Neural cell (in vitro differentiated cells): Measurements from ENCODE around the gene AOX1. TPM values are rescaled to one million over a fixed set of nuclear protein-coding genes. Genes with fewer than 3 reads are reported as not detected.

Experiments
- H2AFZ ChIP-seq: fragments of 200-600, 300-800 bp; sonication (generic), shearing (Covaris generic); 2 replicates; pipeline ENCODE4 v1.6.0; 2014; ENCODE audit warnings: low read depth, mild to moderate bottlenecking, antibody characterized with exemption, low read length, moderate library complexity
- H3F3A ChIP-seq: fragments of 200-600 bp; shearing (Covaris generic); 2 replicates; pipeline ENCODE4 v1.6.1; 2016; ENCODE audit warnings: mild to moderate bottlenecking, moderate library complexity, mixed read lengths, antibody characterized with exemption, low read length; ENCODE audit not compliant: insufficient read depth, poor library complexity, severe bottlenecking
- H3K27ac ChIP-seq: fragments of 200-600, 300-800 bp; sonication (generic), shearing (Covaris generic); 2 replicates; pipeline ENCODE4 v1.5.1; 2014; ENCODE audit warnings: mild to moderate bottlenecking, low read length, moderate library complexity
- H3K27me3 ChIP-seq: fragments of 300-800, 200-600 bp; sonication (generic), shearing (Covaris generic); 2 replicates; pipeline ENCODE4 v1.6.0; 2014; ENCODE audit warnings: mild to moderate bottlenecking, low read depth, low read length, moderate library complexity; ENCODE audit not compliant: insufficient read depth
- H3K36me3 ChIP-seq: fragments of 300-800, 200-600 bp; sonication (generic), shearing (Covaris generic); 2 replicates; pipeline ENCODE4 v1.5.1; 2014; ENCODE audit warnings: mild to moderate bottlenecking, antibody characterized with exemption, low read length, moderate library complexity; ENCODE audit not compliant: insufficient read depth
- H3K4me2 ChIP-seq: fragments of 300-800, 200-600 bp; sonication (generic), shearing (Covaris generic); 2 replicates; pipeline ENCODE4 v1.6.0; 2014; ENCODE audit warnings: mild to moderate bottlenecking, low read length
- H3K4me3 ChIP-seq: fragments of 300-800, 200-600 bp; sonication (generic), shearing (Covaris generic); 2 replicates; pipeline ENCODE4 v1.5.1; 2014; ENCODE audit warnings: mild to moderate bottlenecking, low read length, moderate library complexity
- H3K79me2 ChIP-seq: fragments of 200-600 bp; shearing (Covaris generic); replicated peaks from 2 replicates; pipeline ENCODE4 v1.6.0; 2014; ENCODE audit warnings: mild to moderate bottlenecking, low read length, moderate library complexity; ENCODE audit not compliant: insufficient read depth
- H3K9ac ChIP-seq: fragments of 300-800, 200-600 bp; sonication (generic), shearing (Covaris generic); 2 replicates; pipeline ENCODE4 v1.6.1; 2016; ENCODE audit warnings: mild to moderate bottlenecking, low read length, mixed read lengths
- H3K9me2 ChIP-seq: fragments of 200-600 bp; shearing (Covaris generic); 2 replicates; pipeline ENCODE4 v1.6.1; 2016; ENCODE audit warnings: mild to moderate bottlenecking, low read length, mixed read lengths; ENCODE audit not compliant: insufficient read depth
- H3K9me3 ChIP-seq: fragments of 200-600, 300-800 bp; sonication (generic), shearing (Covaris generic); 2 replicates; pipeline ENCODE4 v1.6.1; 2016; ENCODE audit warnings: mild to moderate bottlenecking, mixed run types, low read length, moderate library complexity, mixed read lengths
- H4K20me1 ChIP-seq: fragments of 200-600 bp; shearing (Covaris generic); 2 replicates; pipeline ENCODE4 v1.6.1; 2016; ENCODE audit warnings: mild to moderate bottlenecking, mixed run types; ENCODE audit not compliant: insufficient read depth
- CTCF ChIP-seq: fragments of 450-650 bp; IDR thresholded peaks from 2 replicates; pipeline ENCODE4 v1.5.1; 2014; ENCODE audit warnings: antibody characterized with exemption, mild to moderate bottlenecking, moderate library complexity; ENCODE audit not compliant: poor library complexity, severe bottlenecking
- EP300 ChIP-seq: fragments of 450-650 bp; conservative IDR thresholded peaks from 2 replicates; pipeline ENCODE4 v1.6.1; 2014; ENCODE audit warnings: antibody characterized with exemption, mild to moderate bottlenecking, moderate library complexity; ENCODE audit not compliant: poor library complexity, severe bottlenecking
- EZH2 ChIP-seq: fragments of 200-600, 300-800 bp; shearing (Covaris generic), sonication (generic); IDR thresholded peaks from 2 replicates; pipeline ENCODE4 v1.6.1; 2014; ENCODE audit warnings: antibody characterized with exemption, low read length, borderline replicate concordance, mild to moderate bottlenecking; ENCODE audit not compliant: insufficient read depth, poor library complexity, severe bottlenecking
- MXI1 ChIP-seq: fragments of 450-650 bp; conservative IDR thresholded peaks from 2 replicates; pipeline ENCODE4 v1.6.1; 2014; ENCODE audit warnings: antibody characterized with exemption, mild to moderate bottlenecking; ENCODE audit not compliant: poor library complexity, severe bottlenecking
- POLR2AphosphoS5 ChIP-seq: IDR thresholded peaks from 2 replicates; pipeline ENCODE4 v1.6.1; 2012
- RAD21 ChIP-seq: fragments of 450-650 bp; conservative IDR thresholded peaks from 2 replicates; pipeline ENCODE4 v1.6.1; 2014; ENCODE audit warnings: antibody characterized with exemption, mild to moderate bottlenecking, moderate library complexity
- REST ChIP-seq: IDR thresholded peaks from 2 replicates; pipeline ENCODE4 v1.6.1; 2012; ENCODE audit warnings: borderline replicate concordance
- SMC3 ChIP-seq: fragments of 450-650 bp; conservative IDR thresholded peaks from 2 replicates; pipeline ENCODE4 v1.6.1; 2014; ENCODE audit warnings: antibody characterized with exemption, mild to moderate bottlenecking, moderate library complexity; ENCODE audit not compliant: poor library complexity
- TAF1 ChIP-seq: IDR thresholded peaks from 2 replicates; pipeline ENCODE4 v1.6.1; 2012; ENCODE audit warnings: low read depth
- polyA plus RNA-seq: library from polyadenylated mRNA; depleted of rRNA; stranded (reverse); fragments of >200 nt; gene quantifications from 2 replicates; pipeline ENCODE4 v1.2.3, GENCODE V29; 2014

AOX1 gene
- polyA plus RNA-seq, 1 donor from 2014 or later = not detected

- Histone ChIP-seq H3K4me2 (no peak overlapping the region), H3K79me2 (no peaks in the 10 kb centered on the region), H3K27me3 (no peaks in the 10 kb centered on the region), H3K36me3 (no peaks in the 10 kb centered on the region), H2AFZ (no peak overlapping the region), H3K9me3 (no peaks in the 10 kb centered on the region), H3K9ac (no peak overlapping the region), H3K9me2 (no peaks in the 10 kb centered on the region), H3F3A (no peaks in the 10 kb centered on the region), H3K4me3 (no peak overlapping the region), H4K20me1 (no peaks in the 10 kb centered on the region), H3K27ac (no peak overlapping the region)
- no peak for TF ChIP-seq SMC3
- TF ChIP-seq MXI1 = no peak
- TF ChIP-seq POLR2AphosphoS5 = no peak
Measured at GRCh38 chr2:200615247-200615646, 29.4 kb downstream of the AOX1 start.

- TF ChIP-seq CTCF (no peak), POLR2AphosphoS5 (no peak), SMC3 (no peak), EP300 (no peak), MXI1 (no peak), EZH2 (no peak)
- Histone ChIP-seq H3K27ac (no peak overlapping the region), H3F3A (no peaks in the 10 kb centered on the region), H3K4me2 (no peak overlapping the region), H3K9me2 (no peaks in the 10 kb centered on the region), H3K4me3 (no peak overlapping the region), H4K20me1 (no peaks in the 10 kb centered on the region), H3K79me2 (no peaks in the 10 kb centered on the region), H2AFZ (no peak overlapping the region), H3K9ac (no peak overlapping the region), H3K36me3 (no peaks in the 10 kb centered on the region), H3K9me3 (no peaks in the 10 kb centered on the region), H3K27me3 (no peaks in the 10 kb centered on the region)
Measured at GRCh38 chr2:200616193-200616592, 30.4 kb downstream of the AOX1 start.

- no peak for TF ChIP-seq RAD21
- no peak for TF ChIP-seq CTCF
- TF ChIP-seq EZH2 = no peak
- no peak for TF ChIP-seq POLR2AphosphoS5
- TF ChIP-seq TAF1 = no peak
- no peak for TF ChIP-seq EP300
- no peak for TF ChIP-seq SMC3
- TF ChIP-seq REST = no peak
- TF ChIP-seq MXI1 = no peak
- no peaks in the 10 kb centered on the region for H3K79me2 ChIP-seq
- H3K36me3 ChIP-seq = no peaks in the 10 kb centered on the region
- no peak overlapping the region for H2AFZ ChIP-seq
- no peaks in the 10 kb centered on the region for H3K27me3 ChIP-seq
- H3K4me3 ChIP-seq = no peak overlapping the region
- H3K4me2 ChIP-seq = no peak overlapping the region
- no peak overlapping the region for H3K27ac ChIP-seq
- no peaks in the 10 kb centered on the region for H3K9me3 ChIP-seq
- H4K20me1 ChIP-seq = no peaks in the 10 kb centered on the region
- no peaks in the 10 kb centered on the region for H3K9me2 ChIP-seq
- H3F3A ChIP-seq = no peaks in the 10 kb centered on the region
- no peak overlapping the region for H3K9ac ChIP-seq
Measured at GRCh38 chr2:200616656-200617055, 30.8 kb downstream of the AOX1 start.
